ENCODE data around the gene NELL2. TPM values are rescaled to one million over a fixed set of nuclear protein-coding genes. Genes with fewer than 3 reads are reported as not detected.
"Not testable (repeated sequence)": the region's sequence is repeated elsewhere in the genome, so short reads cannot be mapped to it uniquely, and the experiment has no call there.

The NELL2 gene
- total RNA-seq, 2 donors from 2014 or later: 5.1 to 6.9 TPM

DNA sequence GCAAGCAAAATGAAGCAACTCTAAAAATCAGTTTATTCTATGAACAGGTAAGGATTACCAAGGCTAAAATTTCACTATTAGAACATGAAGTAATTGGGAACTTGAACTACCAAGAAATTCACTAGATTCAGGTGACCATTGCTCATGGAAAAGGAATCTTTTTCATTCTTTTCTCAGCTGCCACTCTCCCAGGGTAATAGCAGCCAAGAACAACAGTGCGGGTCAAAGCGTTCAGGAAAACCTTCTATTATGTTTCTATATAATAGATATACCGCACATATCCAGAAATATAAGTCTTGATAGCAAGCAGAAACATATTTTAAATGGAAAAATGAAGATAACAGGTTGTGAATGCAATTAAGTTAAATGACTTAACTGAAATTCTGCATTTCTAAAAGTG lies 125.6 kb downstream of the NELL2 start:
- Histone ChIP-seq H3K4me3 (ENCODE audit: low read length) (no peak overlapping the region), H3K9me3 (ENCODE audit: control insufficient read depth, low read length) (no peaks in the 10 kb centered on the region), H3K36me3 (ENCODE audit: control insufficient read depth, insufficient read depth, low read length) (no peaks in the 10 kb centered on the region), H3K27ac (ENCODE audit: low read depth, low read length) (no peak overlapping the region), H3K27me3 (ENCODE audit: control insufficient read depth, insufficient read depth, low read length, poor library complexity, severe bottlenecking) (no peaks in the 10 kb centered on the region), H3K9ac (ENCODE audit: extremely low read depth, low read length, poor library complexity, severe bottlenecking) (no peak overlapping the region), H3K4me1 (ENCODE audit: control insufficient read depth, insufficient read depth, low read length) (peaks cover 4% of the 10 kb centered on the region)
- Mint-ChIP-seq H3K4me1 (peaks cover 10% of the 10 kb centered on the region), H3K4me3 (no peak overlapping the region), H3K36me3 (ENCODE audit: low read depth) (no peaks in the 10 kb centered on the region), H3K27ac (no peak overlapping the region), H3K27me3 (ENCODE audit: insufficient read depth) (no peaks in the 10 kb centered on the region), H3K9me3 (peaks cover 2% of the 10 kb centered on the region)
- DNase-seq: no peak
- 100% methylated on average over 1 of the region's 3 CpGs; no CpG with 5 or more reads in 1 of the 2 experiments for WGBS, 2 experiments (ENCODE audit: insufficient coverage in 1 of 2, insufficient read length in 1 of 2)
- TF ChIP-seq, protein P1, sequence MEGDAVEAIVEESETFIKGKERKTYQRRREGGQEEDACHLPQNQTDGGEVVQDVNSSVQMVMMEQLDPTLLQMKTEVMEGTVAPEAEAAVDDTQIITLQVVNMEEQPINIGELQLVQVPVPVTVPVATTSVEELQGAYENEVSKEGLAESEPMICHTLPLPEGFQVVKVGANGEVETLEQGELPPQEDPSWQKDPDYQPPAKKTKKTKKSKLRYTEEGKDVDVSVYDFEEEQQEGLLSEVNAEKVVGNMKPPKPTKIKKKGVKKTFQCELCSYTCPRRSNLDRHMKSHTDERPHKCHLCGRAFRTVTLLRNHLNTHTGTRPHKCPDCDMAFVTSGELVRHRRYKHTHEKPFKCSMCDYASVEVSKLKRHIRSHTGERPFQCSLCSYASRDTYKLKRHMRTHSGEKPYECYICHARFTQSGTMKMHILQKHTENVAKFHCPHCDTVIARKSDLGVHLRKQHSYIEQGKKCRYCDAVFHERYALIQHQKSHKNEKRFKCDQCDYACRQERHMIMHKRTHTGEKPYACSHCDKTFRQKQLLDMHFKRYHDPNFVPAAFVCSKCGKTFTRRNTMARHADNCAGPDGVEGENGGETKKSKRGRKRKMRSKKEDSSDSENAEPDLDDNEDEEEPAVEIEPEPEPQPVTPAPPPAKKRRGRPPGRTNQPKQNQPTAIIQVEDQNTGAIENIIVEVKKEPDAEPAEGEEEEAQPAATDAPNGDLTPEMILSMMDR (conservative IDR thresholded peaks at IDR 0.05): no peak

DNA sequence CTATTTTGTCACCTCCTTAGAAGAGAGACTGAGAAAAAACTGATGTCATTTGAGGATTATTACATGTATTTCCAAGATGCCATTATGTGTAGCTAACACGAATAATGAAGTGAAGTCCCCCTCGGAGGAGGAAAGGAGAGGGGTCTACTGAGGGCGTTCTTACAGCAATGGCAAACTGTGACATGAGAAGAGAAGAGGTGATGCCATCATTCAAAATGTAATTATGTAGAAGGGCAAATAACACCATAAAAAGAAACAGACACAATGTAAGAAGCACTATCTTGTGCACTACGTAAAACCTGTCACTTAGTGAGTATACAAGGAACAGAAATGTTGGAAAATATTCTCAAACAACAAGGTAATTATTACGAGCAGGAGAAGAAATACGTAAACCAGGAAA lies 126.5 kb downstream of the NELL2 start:
- H3K27ac Mint-ChIP-seq: no peak overlapping the region
- H3K4me1 ChIP-seq (ENCODE audit: control insufficient read depth, insufficient read depth, low read length): peaks cover 4% of the 10 kb centered on the region
- no peaks in the 10 kb centered on the region for H3K27me3 ChIP-seq (ENCODE audit: control insufficient read depth, insufficient read depth, low read length, poor library complexity, severe bottlenecking)
- H3K9me3 Mint-ChIP-seq: peaks cover 5% of the 10 kb centered on the region
- H3K4me3 Mint-ChIP-seq: no peak overlapping the region
- DNase-seq: no peak
- H3K9ac ChIP-seq (ENCODE audit: extremely low read depth, low read length, poor library complexity, severe bottlenecking): no peak overlapping the region
- no peak overlapping the region for H3K27ac ChIP-seq (ENCODE audit: low read depth, low read length)
- no peaks in the 10 kb centered on the region for H3K36me3 ChIP-seq (ENCODE audit: control insufficient read depth, insufficient read depth, low read length)
- TF ChIP-seq, protein P1 (conservative IDR thresholded peaks at IDR 0.05): no peak
- no peak overlapping the region for H3K4me3 ChIP-seq (ENCODE audit: low read length)
- H3K9me3 ChIP-seq (ENCODE audit: control insufficient read depth, low read length): no peaks in the 10 kb centered on the region
- H3K36me3 Mint-ChIP-seq (ENCODE audit: low read depth): no peaks in the 10 kb centered on the region
- no peaks in the 10 kb centered on the region for H3K27me3 Mint-ChIP-seq (ENCODE audit: insufficient read depth)
- WGBS, 2 experiments (ENCODE audit: insufficient coverage in 1 of 2, insufficient read length in 1 of 2): 95 to 100% methylated on average over 1 to 6 of the region's 6 CpGs
- H3K4me1 Mint-ChIP-seq: peaks cover 10% of the 10 kb centered on the region

DNA sequence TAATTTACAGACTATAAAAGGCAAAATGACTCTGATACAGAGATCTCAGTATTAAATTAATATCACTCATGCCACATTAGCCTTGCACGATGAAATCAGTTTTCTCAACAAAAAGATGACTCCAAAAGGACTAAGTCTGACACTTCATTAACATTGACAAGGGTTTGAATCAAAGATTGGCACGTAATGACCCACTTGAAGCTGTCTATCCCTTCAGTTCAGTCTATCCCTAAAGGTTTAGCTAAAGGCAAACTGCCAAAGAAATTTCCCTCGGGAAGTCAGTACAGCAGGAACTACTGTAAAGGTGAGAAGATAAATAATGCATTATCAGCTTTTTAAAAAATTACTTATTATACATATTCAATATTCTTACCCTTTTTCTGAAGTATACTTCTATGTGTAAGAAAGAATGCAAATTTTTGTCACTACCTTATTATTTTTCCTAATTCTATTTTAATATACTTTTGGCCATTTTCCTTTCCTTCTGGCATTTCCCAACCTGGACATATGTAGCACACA lies 127.1 kb downstream of the NELL2 start:
- no peak overlapping the region for H3K9ac ChIP-seq (ENCODE audit: extremely low read depth, low read length, poor library complexity, severe bottlenecking)
- no peaks in the 10 kb centered on the region for H3K27me3 Mint-ChIP-seq (ENCODE audit: insufficient read depth)
- H3K4me3 ChIP-seq (ENCODE audit: low read length): no peak overlapping the region
- no peaks in the 10 kb centered on the region for H3K36me3 ChIP-seq (ENCODE audit: control insufficient read depth, insufficient read depth, low read length)
- H3K4me1 ChIP-seq (ENCODE audit: control insufficient read depth, insufficient read depth, low read length): peaks cover 4% of the 10 kb centered on the region
- peaks cover 10% of the 10 kb centered on the region for H3K4me1 Mint-ChIP-seq
- peaks cover 7% of the 10 kb centered on the region for H3K9me3 Mint-ChIP-seq
- no peak overlapping the region for H3K27ac Mint-ChIP-seq
- TF ChIP-seq, protein P1 (conservative IDR thresholded peaks at IDR 0.05): no peak
- H3K9me3 ChIP-seq (ENCODE audit: control insufficient read depth, low read length): no peaks in the 10 kb centered on the region
- H3K36me3 Mint-ChIP-seq (ENCODE audit: low read depth): no peaks in the 10 kb centered on the region
- no peak overlapping the region for H3K4me3 Mint-ChIP-seq
- no peak for DNase-seq
- no peaks in the 10 kb centered on the region for H3K27me3 ChIP-seq (ENCODE audit: control insufficient read depth, insufficient read depth, low read length, poor library complexity, severe bottlenecking)
- H3K27ac ChIP-seq (ENCODE audit: low read depth, low read length): no peak overlapping the region
- 80 to 89% methylated on average over 2 to 3 of the region's 3 CpGs for WGBS, 2 experiments (ENCODE audit: insufficient coverage in 1 of 2, insufficient read length in 1 of 2)

DNA sequence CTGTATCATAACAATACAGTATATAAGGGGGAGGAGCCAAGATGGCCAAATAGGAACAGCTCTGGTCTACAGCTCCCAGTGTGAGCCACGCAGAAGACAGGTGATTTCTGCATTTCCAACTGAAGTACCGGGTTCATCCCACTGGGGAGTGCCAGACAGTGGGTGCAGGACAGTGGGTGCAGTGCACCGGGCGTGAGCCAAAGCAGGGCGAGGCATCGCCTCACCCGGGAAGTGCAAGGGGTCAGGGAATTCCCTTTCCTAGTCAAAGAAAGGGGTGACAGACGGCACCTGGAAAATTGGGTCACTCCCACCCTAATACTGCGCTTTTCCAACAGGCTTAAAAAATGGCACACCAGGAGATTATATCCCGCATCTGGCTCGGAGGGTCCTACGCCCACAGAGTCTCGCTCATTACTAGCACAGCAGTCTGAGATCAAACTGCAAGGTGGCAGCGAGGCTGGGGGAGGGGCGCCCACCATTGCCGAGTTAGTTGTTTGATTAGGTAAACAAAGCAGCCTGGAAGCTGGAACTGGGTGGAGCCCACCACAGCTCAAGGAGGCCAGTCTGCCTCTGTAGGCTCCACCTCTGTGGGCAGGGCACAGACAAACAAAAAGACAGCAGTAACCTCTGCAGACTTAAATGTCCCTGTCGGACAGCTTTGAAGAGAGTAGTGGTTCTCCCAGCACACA lies 134.7 kb downstream of the NELL2 start:
- H3K27ac ChIP-seq (ENCODE audit: low read depth, low read length); DNase-seq; H3K36me3 ChIP-seq (ENCODE audit: control insufficient read depth, insufficient read depth, low read length); H3K4me3 Mint-ChIP-seq; H3K27me3 ChIP-seq (ENCODE audit: control insufficient read depth, insufficient read depth, low read length, poor library complexity, severe bottlenecking); H3K9me3 ChIP-seq (ENCODE audit: control insufficient read depth, low read length); H3K27ac Mint-ChIP-seq; H3K4me3 ChIP-seq (ENCODE audit: low read length); H3K9ac ChIP-seq (ENCODE audit: extremely low read depth, low read length, poor library complexity, severe bottlenecking); H3K4me1 ChIP-seq (ENCODE audit: control insufficient read depth, insufficient read depth, low read length); H3K4me1 Mint-ChIP-seq; H3K27me3 Mint-ChIP-seq (ENCODE audit: insufficient read depth); H3K36me3 Mint-ChIP-seq (ENCODE audit: low read depth): not testable (repeated sequence)
- 95 to 97% methylated on average over 4 to 14 of the region's 17 CpGs for WGBS, 2 experiments (ENCODE audit: insufficient coverage in 1 of 2, insufficient read length in 1 of 2)
- peaks cover 40% of the 10 kb centered on the region for H3K9me3 Mint-ChIP-seq

All from endodermal cell (in vitro differentiated cells).